Hematopoietic multipotent progenitor cell treated with erythropoietin and hydrocortisone succinate and interleukin-3 and kit ligand, for 4 days (in vitro differentiated cells): ENCODE data around the gene DUSP22.

Source experiments
- DNase-seq: peaks from one replicate; pipeline ENCODE4 v3.0.0-alpha.2; 2015

The DUSP22 gene

GRCh38 chr6:398558-399078 is 106.3 kb downstream of the DUSP22 start:
- no peak for DNase-seq

GRCh38 chr6:399785-400534 is 107.7 kb downstream of the DUSP22 start:
- DNase-seq = no peak

- DNase-seq = no peak
These were observed 108.5 kb downstream of the DUSP22 start for GRCh38 chr6:400815-401214.
